GM12801 (cell line): ENCODE measurements around the gene ZNF775.

Experiments
- CTCF ChIP-seq: IDR thresholded peaks from one replicate; pipeline ENCODE4 v1.5.1; 2011; ENCODE audit warnings: control low read depth; ENCODE audit not compliant: insufficient read length; ENCODE audit errors: extremely low read depth

ZNF775 gene

GRCh38 chr7:150388306-150388705, 9.2 kb downstream of the ZNF775 start:
- TF ChIP-seq CTCF: no peak

GRCh38 chr7:150388709-150389531, 9.8 kb downstream of the ZNF775 start:
- TF ChIP-seq CTCF: no peak

- TF ChIP-seq CTCF: no peak
These were observed 10.3 kb downstream of the ZNF775 start for GRCh38 chr7:150389532-150389816.

- no peak for TF ChIP-seq CTCF
These were observed 11.1 kb downstream of the ZNF775 start for GRCh38 chr7:150390205-150390604.

GRCh38 chr7:150393325-150393724, 14.2 kb downstream of the ZNF775 start:
- no peak for TF ChIP-seq CTCF

GRCh38 chr7:150396426-150396825, 17.3 kb downstream of the ZNF775 start:
- TF ChIP-seq CTCF: no peak

- no peak for TF ChIP-seq CTCF
These were observed 17.7 kb downstream of the ZNF775 start for GRCh38 chr7:150396851-150397260.
